Keratinocyte (primary cell): ENCODE data around the gene OR10K2.
"Not testable (repeated sequence)": the region's sequence is repeated elsewhere in the genome, so short reads cannot be mapped to it uniquely, and the experiment has no call there.

ENCODE experiments used
- CTCF ChIP-seq, 3 experiments: IDR thresholded peaks in 1 of 3; conservative IDR thresholded peaks in 1 of 3; optimal IDR thresholded peaks in 1 of 3; 2 replicates in 2 of 3; 3 replicates in 1 of 3; pipeline versions ENCODE3 to v1.5.1; 2011; ENCODE audit warnings: low read length in 3 of 3, mild to moderate bottlenecking in 3 of 3, moderate library complexity in 2 of 3, control low read depth in 1 of 3, inconsistent platforms in 1 of 3; ENCODE audit not compliant: insufficient read depth in 2 of 3; ENCODE audit errors: extremely low read depth in 1 of 3
- EZH2 ChIP-seq: IDR thresholded peaks from one replicate; pipeline ENCODE4 v1.6.1; 2012; ENCODE audit warnings: inconsistent platforms, mild to moderate bottlenecking, low read length, moderate library complexity

- not testable (repeated sequence) for TF ChIP-seq CTCF (optimal IDR thresholded peaks at IDR 0.05 in 1 of 3, IDR thresholded peaks at IDR 0.05 in 1 of 3, conservative IDR thresholded peaks at IDR 0.05 in 1 of 3; ENCODE audit: extremely low read depth in 1 of 3, insufficient read depth in 2 of 3, low read length in 3 of 3); EZH2
Observed at GRCh38 chr1:158430163-158430562, 4.1 kb upstream of the OR10K2 start.
